T-helper 2 cell treated with Interferon-gamma antibody and Interleukin-4, amounts not matched to agents 5 μg/mL and 100 μg/mL, for 36 hours (primary cell): ENCODE data around the gene CNKSR2.

Source experiments
- DNase-seq: peaks from one replicate; pipeline ENCODE4 v3.0.0; 2021; ENCODE audit warnings: low spot score
- H3K27ac Mint-ChIP-seq: one replicate; pipeline ENCODE4 v1.8.0; 2021; ENCODE audit warnings: mild to moderate bottlenecking, mixed read lengths
- H3K27me3 Mint-ChIP-seq: one replicate; pipeline ENCODE4 v1.8.0; 2021; ENCODE audit warnings: low read depth, mixed read lengths
- H3K36me3 Mint-ChIP-seq: one replicate; pipeline ENCODE4 v1.8.0; 2021; ENCODE audit warnings: low read depth, mixed read lengths
- H3K4me1 Mint-ChIP-seq: one replicate; pipeline ENCODE4 v1.8.0; 2021; ENCODE audit warnings: low read depth, mixed read lengths
- H3K4me3 Mint-ChIP-seq: one replicate; pipeline ENCODE4 v1.8.0; 2022; ENCODE audit warnings: mild to moderate bottlenecking, moderate library complexity, mixed read lengths
- H3K9me3 Mint-ChIP-seq: one replicate; pipeline ENCODE4 v1.8.0; 2021; ENCODE audit warnings: mixed read lengths

CNKSR2 gene

GRCh38 chrX:21657318-21658151 lies 283.3 kb downstream of the CNKSR2 start:
- Mint-ChIP-seq H3K4me1 (no peaks in the 10 kb centered on the region), H3K27ac (no peak overlapping the region), H3K36me3 (no peaks in the 10 kb centered on the region), H3K27me3 (peaks cover 8% of the 10 kb centered on the region), H3K4me3 (peak overlapping the region; percentile 40), H3K9me3 (no peaks in the 10 kb centered on the region)
- DNase-seq: no peak

- H3K36me3 Mint-ChIP-seq: no peaks in the 10 kb centered on the region
- peak within 1 kb of the TSS; percentile 74 for H3K4me3 Mint-ChIP-seq
- no peak within 1 kb of the TSS for H3K27ac Mint-ChIP-seq
- H3K27me3 Mint-ChIP-seq: peaks cover 8% of the 10 kb centered on the region
- DNase-seq: no peak
- H3K4me1 Mint-ChIP-seq: no peaks in the 10 kb centered on the region
- no peaks in the 10 kb centered on the region for H3K9me3 Mint-ChIP-seq
These were observed 284.0 kb downstream of the CNKSR2 start, which contains the start of gene KLHL34 for GRCh38 chrX:21658152-21658737. Gene KLHL34, minus strand, starts transcription at chrX:21658330. Its CDS starts 542 bp downstream, at chrX:21657788.

- Mint-ChIP-seq H3K27ac (no peak overlapping the region), H3K27me3 (peaks cover 8% of the 10 kb centered on the region), H3K36me3 (no peaks in the 10 kb centered on the region), H3K4me3 (peak overlapping the region; percentile 74), H3K4me1 (no peaks in the 10 kb centered on the region), H3K9me3 (no peaks in the 10 kb centered on the region)
- no peak for DNase-seq
These were observed 284.5 kb downstream of the CNKSR2 start for GRCh38 chrX:21658746-21659145.

- H3K27me3 Mint-ChIP-seq: peaks cover 8% of the 10 kb centered on the region
- H3K4me1 Mint-ChIP-seq: no peaks in the 10 kb centered on the region
- no peaks in the 10 kb centered on the region for H3K36me3 Mint-ChIP-seq
These were observed 285.1 kb downstream of the CNKSR2 start for GRCh38 chrX:21659320-21659719.

GRCh38 chrX:21660156-21660555 lies 285.9 kb downstream of the CNKSR2 start:
- H3K9me3 Mint-ChIP-seq: no peaks in the 10 kb centered on the region
- no peak for DNase-seq
- H3K27ac Mint-ChIP-seq: no peak overlapping the region
- no peak overlapping the region for H3K4me3 Mint-ChIP-seq
- H3K27me3 Mint-ChIP-seq: peaks cover 8% of the 10 kb centered on the region
- H3K36me3 Mint-ChIP-seq: no peaks in the 10 kb centered on the region
- H3K4me1 Mint-ChIP-seq: no peaks in the 10 kb centered on the region

More at GRCh38 chrX:21659320-21659719, 285.1 kb downstream of the CNKSR2 start:
- DNase-seq: no peak
- peak overlapping the region; percentile 74 for H3K4me3 Mint-ChIP-seq
- no peaks in the 10 kb centered on the region for H3K9me3 Mint-ChIP-seq
- H3K27ac Mint-ChIP-seq: no peak overlapping the region

GRCh38 chrX:21661316-21661715 lies 287.1 kb downstream of the CNKSR2 start:
- H3K27me3 Mint-ChIP-seq: peaks cover 8% of the 10 kb centered on the region
- DNase-seq: no peak
- H3K4me1 Mint-ChIP-seq: no peaks in the 10 kb centered on the region
- no peak overlapping the region for H3K27ac Mint-ChIP-seq
- H3K4me3 Mint-ChIP-seq: no peak overlapping the region
- H3K36me3 Mint-ChIP-seq: no peaks in the 10 kb centered on the region
- H3K9me3 Mint-ChIP-seq: no peaks in the 10 kb centered on the region

GRCh38 chrX:21662761-21663160 lies 288.5 kb downstream of the CNKSR2 start:
- H3K27me3 Mint-ChIP-seq: peaks cover 8% of the 10 kb centered on the region
- H3K36me3 Mint-ChIP-seq: no peaks in the 10 kb centered on the region
- DNase-seq: no peak
- no peak overlapping the region for H3K27ac Mint-ChIP-seq
- H3K4me1 Mint-ChIP-seq: no peaks in the 10 kb centered on the region
- no peaks in the 10 kb centered on the region for H3K9me3 Mint-ChIP-seq
- no peak overlapping the region for H3K4me3 Mint-ChIP-seq

GRCh38 chrX:21666252-21666651 lies 292.0 kb downstream of the CNKSR2 start:
- no peaks in the 10 kb centered on the region for H3K9me3 Mint-ChIP-seq
- H3K4me3 Mint-ChIP-seq: no peak overlapping the region
- DNase-seq: no peak
- no peaks in the 10 kb centered on the region for H3K4me1 Mint-ChIP-seq
- no peaks in the 10 kb centered on the region for H3K27me3 Mint-ChIP-seq
- H3K27ac Mint-ChIP-seq: no peak overlapping the region
- H3K36me3 Mint-ChIP-seq: no peaks in the 10 kb centered on the region

GRCh38 chrX:21666679-21667078 lies 292.5 kb downstream of the CNKSR2 start:
- H3K27ac Mint-ChIP-seq: no peak overlapping the region
- H3K27me3 Mint-ChIP-seq: no peaks in the 10 kb centered on the region
- no peaks in the 10 kb centered on the region for H3K4me1 Mint-ChIP-seq
- H3K36me3 Mint-ChIP-seq: no peaks in the 10 kb centered on the region
- DNase-seq: no peak
- H3K4me3 Mint-ChIP-seq: no peak overlapping the region
- no peaks in the 10 kb centered on the region for H3K9me3 Mint-ChIP-seq

GRCh38 chrX:21674430-21675186 lies 300.4 kb downstream of the CNKSR2 start:
- peaks cover 5% of the 10 kb centered on the region for H3K27me3 Mint-ChIP-seq

GRCh38 chrX:21675931-21676330 lies 301.7 kb downstream of the CNKSR2 start:
- Mint-ChIP-seq H3K36me3 (no peaks in the 10 kb centered on the region), H3K4me1 (no peaks in the 10 kb centered on the region), H3K27me3 (peaks cover 5% of the 10 kb centered on the region), H3K4me3 (no peak overlapping the region), H3K27ac (no peak overlapping the region), H3K9me3 (no peaks in the 10 kb centered on the region)
- DNase-seq: no peak

More at GRCh38 chrX:21674430-21675186, 300.4 kb downstream of the CNKSR2 start:
- no peak for DNase-seq
- Mint-ChIP-seq H3K9me3 (no peaks in the 10 kb centered on the region), H3K27ac (no peak overlapping the region), H3K4me1 (no peaks in the 10 kb centered on the region), H3K4me3 (no peak overlapping the region), H3K36me3 (no peaks in the 10 kb centered on the region)

GRCh38 chrX:21678048-21678612 lies 303.9 kb downstream of the CNKSR2 start:
- Mint-ChIP-seq H3K27me3 (peaks cover under 1% of the 10 kb centered on the region), H3K4me3 (no peak overlapping the region), H3K27ac (no peak overlapping the region), H3K36me3 (no peaks in the 10 kb centered on the region), H3K9me3 (no peaks in the 10 kb centered on the region), H3K4me1 (no peaks in the 10 kb centered on the region)
- DNase-seq: no peak

- H3K4me1 Mint-ChIP-seq: no peaks in the 10 kb centered on the region
- no peak for DNase-seq
- H3K27ac Mint-ChIP-seq: no peak overlapping the region
- no peaks in the 10 kb centered on the region for H3K27me3 Mint-ChIP-seq
- H3K36me3 Mint-ChIP-seq: no peaks in the 10 kb centered on the region
- H3K9me3 Mint-ChIP-seq: no peaks in the 10 kb centered on the region
- H3K4me3 Mint-ChIP-seq: no peak overlapping the region
These were observed 309.7 kb downstream of the CNKSR2 start for GRCh38 chrX:21683941-21684340.
